Endodermal cell (in vitro differentiated cells): ENCODE data around the gene NUDT17. TPM values are rescaled to one million over a fixed set of nuclear protein-coding genes. Genes with fewer than 3 reads are reported as not detected.

Source experiments
- DNase-seq: peaks from one replicate; pipeline ENCODE4 v3.0.0-alpha.2; 2017
- H3K27ac ChIP-seq: 2 replicates; pipeline ENCODE4 v1.5.1; 2013; ENCODE audit warnings: mild to moderate bottlenecking, low read depth, low read length, moderate library complexity
- H3K27me3 ChIP-seq: 2 replicates; pipeline ENCODE4 v1.6.1; 2013; ENCODE audit warnings: mild to moderate bottlenecking, low read length, moderate library complexity; ENCODE audit not compliant: insufficient read depth, control insufficient read depth, poor library complexity, severe bottlenecking
- H3K36me3 ChIP-seq: 2 replicates; pipeline ENCODE4 v1.7.0; 2013; ENCODE audit warnings: mild to moderate bottlenecking, low read length, moderate library complexity; ENCODE audit not compliant: control insufficient read depth, insufficient read depth
- H3K4me1 ChIP-seq: one replicate; pipeline ENCODE4 v1.7.0; 2013; ENCODE audit warnings: low read length; ENCODE audit not compliant: control insufficient read depth, insufficient read depth
- H3K4me3 ChIP-seq: 2 replicates; pipeline ENCODE4 v1.5.1; 2013; ENCODE audit warnings: mild to moderate bottlenecking, low read length, moderate library complexity
- H3K9ac ChIP-seq: 2 replicates; pipeline ENCODE4 v1.6.1; 2013; ENCODE audit warnings: mild to moderate bottlenecking, low read length, moderate library complexity; ENCODE audit not compliant: poor library complexity, severe bottlenecking; ENCODE audit errors: extremely low read depth
- H3K9me3 ChIP-seq: 2 replicates; pipeline ENCODE4 v1.6.1; 2013; ENCODE audit warnings: mild to moderate bottlenecking, low read length, moderate library complexity; ENCODE audit not compliant: control insufficient read depth
- H3K27ac Mint-ChIP-seq: 2 replicates; pipeline ENCODE4 v1.8.0; 2020; ENCODE audit warnings: mixed read lengths
- H3K27me3 Mint-ChIP-seq: 2 replicates; pipeline ENCODE4 v1.8.0; 2021; ENCODE audit warnings: mild to moderate bottlenecking, mixed read lengths; ENCODE audit not compliant: insufficient read depth
- H3K36me3 Mint-ChIP-seq: 2 replicates; pipeline ENCODE4 v1.8.0; 2020; ENCODE audit warnings: low read depth, mixed read lengths
- H3K4me1 Mint-ChIP-seq: 2 replicates; pipeline ENCODE4 v1.8.0; 2020; ENCODE audit warnings: mixed read lengths
- H3K4me3 Mint-ChIP-seq: 2 replicates; pipeline ENCODE4 v1.8.0; 2020; ENCODE audit warnings: mild to moderate bottlenecking, moderate library complexity, mixed read lengths
- H3K9me3 Mint-ChIP-seq: 2 replicates; pipeline ENCODE4 v1.8.0; 2020; ENCODE audit warnings: mild to moderate bottlenecking, mixed read lengths
- WGBS, 2 experiments: methylation state at CpG; one replicate each; pipeline versions ENCODE4 v1.1.5 to v1.1.7; 2013; ENCODE audit warnings: missing lambda C conversion rate in 2 of 2, mixed read lengths in 1 of 2; ENCODE audit not compliant: insufficient coverage in 1 of 2, insufficient read length in 1 of 2; 5-methylcytosine and 5-hydroxymethylcytosine counted together
- total RNA-seq, 2 donors: library from RNA; stranded (reverse); fragmentation: NEBNext Ultra II Directional in 1 of 2; extraction: Animal tissue kit (Norgen Biotek cat#: 25700) in 1 of 2; gene quantifications; 2 replicates in 1 of 2; 3 replicates in 1 of 2; pipeline ENCODE4 v1.2.1, GENCODE V29; 2021
- TF ChIP-seq, protein P1 (sequence below): fragments of 200-600 bp; sonication (generic); conservative IDR thresholded peaks from 2 replicates; pipeline ENCODE4 v1.5.0; 2021; ENCODE audit warnings: antibody characterized with exemption, mild to moderate bottlenecking

The NUDT17 gene
- total RNA-seq, 2 donors from 2014 or later, result 2.8 to 4.0 TPM

DNA sequence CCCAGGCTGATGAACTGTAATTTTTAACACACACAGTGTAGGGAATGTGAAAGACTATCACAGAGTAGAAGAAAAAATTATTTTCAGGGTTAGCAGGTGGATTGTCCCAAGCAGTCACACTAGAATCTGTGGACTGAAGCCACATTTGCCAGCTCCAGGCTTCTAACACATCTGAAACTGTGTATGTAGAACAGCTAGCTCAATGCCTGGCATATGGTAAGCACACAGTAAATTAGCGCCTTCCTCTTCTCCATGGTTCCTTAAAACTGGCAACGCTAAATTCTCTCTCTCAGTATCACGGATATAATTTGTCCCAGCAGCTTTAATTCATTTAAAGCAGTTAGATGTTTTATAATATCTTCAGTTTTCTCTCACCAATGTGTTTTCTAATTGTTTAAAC is 2.4 kb upstream of the NUDT17 start:
- Mint-ChIP-seq H3K36me3 (peaks cover 42% of the 10 kb centered on the region), H3K27me3 (no peaks in the 10 kb centered on the region), H3K4me3 (no peak overlapping the region), H3K9me3 (no peaks in the 10 kb centered on the region), H3K27ac (no peak overlapping the region), H3K4me1 (no peaks in the 10 kb centered on the region)
- Histone ChIP-seq H3K9ac (no peak overlapping the region), H3K27me3 (no peaks in the 10 kb centered on the region), H3K4me3 (no peak overlapping the region), H3K4me1 (peaks cover 4% of the 10 kb centered on the region), H3K27ac (no peak overlapping the region), H3K9me3 (no peaks in the 10 kb centered on the region), H3K36me3 (peaks cover 57% of the 10 kb centered on the region)
- 93 to 100% methylated on average over 1 to 3 of the region's 3 CpGs for WGBS, 2 experiments
- no peak for DNase-seq
- TF ChIP-seq, protein P1, sequence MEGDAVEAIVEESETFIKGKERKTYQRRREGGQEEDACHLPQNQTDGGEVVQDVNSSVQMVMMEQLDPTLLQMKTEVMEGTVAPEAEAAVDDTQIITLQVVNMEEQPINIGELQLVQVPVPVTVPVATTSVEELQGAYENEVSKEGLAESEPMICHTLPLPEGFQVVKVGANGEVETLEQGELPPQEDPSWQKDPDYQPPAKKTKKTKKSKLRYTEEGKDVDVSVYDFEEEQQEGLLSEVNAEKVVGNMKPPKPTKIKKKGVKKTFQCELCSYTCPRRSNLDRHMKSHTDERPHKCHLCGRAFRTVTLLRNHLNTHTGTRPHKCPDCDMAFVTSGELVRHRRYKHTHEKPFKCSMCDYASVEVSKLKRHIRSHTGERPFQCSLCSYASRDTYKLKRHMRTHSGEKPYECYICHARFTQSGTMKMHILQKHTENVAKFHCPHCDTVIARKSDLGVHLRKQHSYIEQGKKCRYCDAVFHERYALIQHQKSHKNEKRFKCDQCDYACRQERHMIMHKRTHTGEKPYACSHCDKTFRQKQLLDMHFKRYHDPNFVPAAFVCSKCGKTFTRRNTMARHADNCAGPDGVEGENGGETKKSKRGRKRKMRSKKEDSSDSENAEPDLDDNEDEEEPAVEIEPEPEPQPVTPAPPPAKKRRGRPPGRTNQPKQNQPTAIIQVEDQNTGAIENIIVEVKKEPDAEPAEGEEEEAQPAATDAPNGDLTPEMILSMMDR, result no peak

GRCh38 chr1:145845144-145845513 is 301 bp upstream of the NUDT17 start:
- 28 to 43% methylated on average over 4 of the region's 4 CpGs for WGBS, 2 experiments
- Mint-ChIP-seq H3K4me1 (no peaks in the 10 kb centered on the region), H3K4me3 (no peak overlapping the region), H3K27ac (no peak overlapping the region), H3K36me3 (peaks cover 38% of the 10 kb centered on the region), H3K27me3 (no peaks in the 10 kb centered on the region), H3K9me3 (no peaks in the 10 kb centered on the region)
- Histone ChIP-seq H3K27ac (no peak overlapping the region), H3K9ac (no peak overlapping the region), H3K4me1 (peaks cover 4% of the 10 kb centered on the region), H3K4me3 (peak overlapping the region; percentile 72), H3K9me3 (no peaks in the 10 kb centered on the region), H3K36me3 (peaks cover 56% of the 10 kb centered on the region), H3K27me3 (no peaks in the 10 kb centered on the region)
- no peak for DNase-seq
- TF ChIP-seq, protein P1, result no peak

DNA sequence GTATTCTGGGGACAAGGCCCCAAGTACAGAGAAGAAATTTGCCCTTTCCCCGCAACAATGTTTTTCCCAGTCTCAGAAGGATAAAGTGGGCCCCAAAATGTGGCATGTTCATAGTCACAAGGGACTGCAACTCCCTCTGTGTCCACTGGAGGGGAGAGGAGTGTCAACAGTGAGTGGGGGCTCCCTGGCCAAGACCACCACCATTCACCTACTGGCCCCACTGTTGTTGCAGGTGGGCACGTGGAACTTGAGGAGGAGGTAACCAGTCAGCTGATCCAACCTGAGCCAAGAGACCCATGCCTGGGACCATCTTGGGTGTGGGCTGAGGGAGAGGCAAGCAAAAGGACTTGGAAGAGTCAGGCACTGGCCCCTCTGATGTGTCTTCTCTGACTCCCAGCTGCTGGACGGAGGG is 777 bp downstream of the NUDT17 start:
- no peaks in the 10 kb centered on the region for H3K9me3 ChIP-seq
- peaks cover 4% of the 10 kb centered on the region for H3K4me1 ChIP-seq
- peak; percentile 82 for DNase-seq
- peaks cover 55% of the 10 kb centered on the region for H3K36me3 ChIP-seq
- H3K27ac Mint-ChIP-seq, result peak overlapping the region; percentile 41
- no peak overlapping the region for H3K4me3 Mint-ChIP-seq
- 92 to 93% methylated on average over 2 to 3 of the region's 3 CpGs for WGBS, 2 experiments
- H3K4me1 Mint-ChIP-seq, result no peaks in the 10 kb centered on the region
- no peaks in the 10 kb centered on the region for H3K27me3 ChIP-seq
- no peak overlapping the region for H3K27ac ChIP-seq
- H3K4me3 ChIP-seq, result peak overlapping the region; percentile 72
- H3K36me3 Mint-ChIP-seq, result peaks cover 41% of the 10 kb centered on the region
- H3K9me3 Mint-ChIP-seq, result no peaks in the 10 kb centered on the region
- H3K9ac ChIP-seq, result no peak overlapping the region
- TF ChIP-seq, protein P1, result peak; percentile 77
- H3K27me3 Mint-ChIP-seq, result no peaks in the 10 kb centered on the region
